ENCODE measurements around the gene MCF2L2. TPM values are rescaled to one million over a fixed set of nuclear protein-coding genes. Genes with fewer than 3 reads are reported as not detected.
"Not testable (repeated sequence)": the region's sequence is repeated elsewhere in the genome, so short reads cannot be mapped to it uniquely, and the experiment has no call there.

Gene MCF2L2, protein sequence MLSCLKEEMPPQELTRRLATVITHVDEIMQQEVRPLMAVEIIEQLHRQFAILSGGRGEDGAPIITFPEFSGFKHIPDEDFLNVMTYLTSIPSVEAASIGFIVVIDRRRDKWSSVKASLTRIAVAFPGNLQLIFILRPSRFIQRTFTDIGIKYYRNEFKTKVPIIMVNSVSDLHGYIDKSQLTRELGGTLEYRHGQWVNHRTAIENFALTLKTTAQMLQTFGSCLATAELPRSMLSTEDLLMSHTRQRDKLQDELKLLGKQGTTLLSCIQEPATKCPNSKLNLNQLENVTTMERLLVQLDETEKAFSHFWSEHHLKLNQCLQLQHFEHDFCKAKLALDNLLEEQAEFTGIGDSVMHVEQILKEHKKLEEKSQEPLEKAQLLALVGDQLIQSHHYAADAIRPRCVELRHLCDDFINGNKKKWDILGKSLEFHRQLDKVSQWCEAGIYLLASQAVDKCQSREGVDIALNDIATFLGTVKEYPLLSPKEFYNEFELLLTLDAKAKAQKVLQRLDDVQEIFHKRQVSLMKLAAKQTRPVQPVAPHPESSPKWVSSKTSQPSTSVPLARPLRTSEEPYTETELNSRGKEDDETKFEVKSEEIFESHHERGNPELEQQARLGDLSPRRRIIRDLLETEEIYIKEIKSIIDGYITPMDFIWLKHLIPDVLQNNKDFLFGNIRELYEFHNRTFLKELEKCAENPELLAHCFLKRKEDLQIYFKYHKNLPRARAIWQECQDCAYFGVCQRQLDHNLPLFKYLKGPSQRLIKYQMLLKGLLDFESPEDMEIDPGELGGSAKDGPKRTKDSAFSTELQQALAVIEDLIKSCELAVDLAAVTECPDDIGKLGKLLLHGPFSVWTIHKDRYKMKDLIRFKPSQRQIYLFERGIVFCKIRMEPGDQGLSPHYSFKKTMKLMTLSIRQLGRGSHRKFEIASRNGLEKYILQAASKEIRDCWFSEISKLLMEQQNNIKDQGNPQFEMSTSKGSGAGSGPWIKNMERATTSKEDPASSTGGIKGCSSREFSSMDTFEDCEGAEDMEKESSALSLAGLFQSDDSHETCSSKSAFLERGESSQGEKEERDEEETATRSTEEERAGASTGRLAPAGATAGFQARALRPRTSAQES
- total RNA-seq = 1.1 TPM
- long read RNA-seq, partial matches to known transcripts = 0 of 1 reads
- long read RNA-seq, other reads (novel, unspliced or antisense) = 1 of 1 reads

DNA sequence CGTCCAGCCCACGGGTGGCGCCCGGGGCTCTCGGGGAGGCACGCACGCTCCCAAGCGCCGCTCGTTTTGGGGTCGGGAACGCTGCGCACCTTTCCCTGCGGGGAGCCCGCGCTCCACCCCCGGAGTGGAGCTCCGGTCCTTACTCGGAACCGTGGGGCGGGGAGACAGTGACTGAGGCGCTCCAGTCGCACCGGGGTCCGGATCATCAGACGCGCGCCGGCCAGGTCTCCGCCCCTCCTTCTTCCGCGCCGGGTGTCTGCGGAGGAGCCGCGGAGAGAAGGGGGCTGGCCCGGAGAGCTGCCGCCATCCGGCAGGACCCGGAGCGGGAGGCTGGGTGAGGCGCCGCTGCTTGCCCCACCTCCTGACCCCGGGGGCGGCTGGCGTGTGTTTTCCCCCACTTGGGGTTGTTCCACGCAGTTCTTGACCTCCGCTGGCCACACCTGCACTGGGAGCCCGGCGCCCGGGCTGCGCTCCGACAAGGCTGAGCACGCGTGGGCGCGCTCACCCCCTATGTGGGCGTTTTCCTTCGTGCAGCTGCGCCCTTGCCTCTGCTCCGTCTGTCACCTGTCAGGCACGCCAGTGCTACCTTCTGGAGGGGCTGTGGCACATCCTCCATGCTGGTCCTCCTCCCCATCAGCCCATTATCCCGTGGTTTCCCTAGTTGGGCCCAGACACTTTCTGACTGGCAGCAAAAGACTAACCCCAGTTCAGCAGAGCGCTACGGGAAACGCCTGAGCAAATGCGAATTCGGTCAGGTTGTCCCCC, at the start of gene MCF2L2:
Gene MCF2L2 (minus strand): TSS at position 173 of the 765 bp plus-strand sequence. CDS start 642 bp downstream, outside the sequence.
- intact Hi-C loops (cut with DNase I) = no loop called here
- no peak for DNase-seq (ENCODE audit: low spot score)

DNA sequence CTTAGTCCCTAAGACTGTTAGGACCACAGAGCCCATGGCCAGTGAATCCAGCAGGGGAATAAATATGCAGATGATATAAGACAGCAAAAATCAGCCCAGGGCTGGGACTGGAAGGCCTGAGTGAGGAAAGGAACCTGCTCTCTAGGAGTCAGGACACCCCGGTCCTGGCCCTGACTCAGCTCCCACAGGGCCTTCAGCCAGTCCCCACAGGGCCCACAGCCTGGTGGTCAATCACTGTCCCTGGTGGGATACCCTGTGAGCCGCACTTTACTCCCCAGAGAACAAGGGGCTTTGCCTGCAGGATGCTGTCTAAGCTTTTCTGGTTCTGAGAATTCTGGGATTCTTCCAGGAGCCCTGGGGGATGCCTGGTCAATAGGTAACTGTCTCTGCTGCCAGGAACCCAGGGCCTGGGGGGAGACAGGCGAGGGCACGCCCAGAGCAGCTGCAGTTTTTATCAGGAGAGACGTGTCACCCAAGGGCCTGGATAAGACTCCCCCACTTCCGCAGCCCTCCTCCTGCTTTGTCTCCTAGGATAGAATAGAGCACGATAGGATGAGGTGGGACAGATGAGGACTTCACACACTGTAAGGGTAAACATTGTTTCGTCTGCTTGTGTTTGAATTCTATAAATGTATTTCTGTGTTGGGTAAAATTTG, 49.5 kb upstream of the MCF2L2 start:
- DNase-seq (ENCODE audit: low spot score) = no peak
- intact Hi-C loops (cut with DNase I) = no loop called here

GRCh38 chr3:183475764-183476162, 47.3 kb upstream of the MCF2L2 start:
- DNase-seq (ENCODE audit: low spot score); intact Hi-C loops (cut with DNase I): not testable (repeated sequence)

DNA sequence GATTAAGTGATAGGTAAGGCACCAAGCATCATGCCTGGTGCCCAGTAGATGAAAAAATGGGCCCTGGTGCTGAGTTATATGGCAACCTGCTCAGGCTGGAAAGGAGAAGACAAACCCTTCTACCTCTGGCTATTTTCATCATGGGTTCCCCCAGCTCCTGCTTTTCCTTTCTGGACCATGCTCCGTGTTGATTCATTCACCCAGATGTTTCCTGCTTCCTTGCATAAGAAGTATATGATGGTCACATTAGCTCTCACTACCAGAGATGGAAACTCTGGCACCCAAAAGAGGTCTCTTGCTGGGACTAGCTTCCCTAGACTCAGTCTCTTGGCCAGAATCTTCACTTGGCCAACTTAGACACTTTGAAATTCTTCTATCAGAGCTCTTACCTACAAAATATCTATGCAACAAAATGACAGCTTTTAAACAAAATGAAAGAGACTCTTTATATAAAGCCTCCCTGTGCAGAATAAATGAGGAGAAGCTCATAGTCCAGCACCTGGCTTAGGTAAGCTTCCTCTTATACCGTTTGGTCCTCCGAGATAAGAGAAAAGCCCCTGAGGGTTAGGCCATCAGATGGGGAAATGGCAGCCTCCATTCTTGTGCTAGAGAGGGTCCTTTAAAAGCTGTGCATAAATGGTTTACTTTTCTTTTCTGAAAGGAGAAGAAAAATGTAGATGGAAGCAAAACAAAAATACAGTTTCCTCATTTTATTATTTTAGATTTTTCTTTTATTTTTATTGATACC, 46.8 kb upstream of the MCF2L2 start:
- intact Hi-C loops (cut with DNase I) = no loop called here
- no peak for DNase-seq (ENCODE audit: low spot score)

DNA sequence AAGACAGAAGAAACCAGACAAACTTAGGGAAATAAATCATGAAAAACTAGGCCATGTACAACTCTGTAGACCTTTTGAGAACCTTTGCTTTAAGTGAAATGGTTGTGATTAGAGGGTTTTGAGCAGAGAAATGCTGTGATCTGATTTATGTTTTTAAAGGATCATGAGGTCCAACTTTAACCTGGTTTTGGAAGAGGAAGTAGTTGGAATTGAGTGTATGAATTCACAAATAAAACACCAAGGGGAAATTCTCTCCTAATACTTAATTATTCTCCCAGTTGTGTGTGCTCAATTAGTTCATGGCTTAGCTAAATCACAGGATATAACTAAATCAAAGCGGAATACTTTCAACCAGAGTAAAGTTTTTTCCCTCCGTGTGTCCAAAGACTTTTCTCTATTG, 45.5 kb upstream of the MCF2L2 start:
- no peak for DNase-seq (ENCODE audit: low spot score)
- intact Hi-C loops (cut with DNase I) = no loop called here

- no peak for DNase-seq (ENCODE audit: low spot score)
- intact Hi-C loops (cut with DNase I) = no loop called here
Measured at GRCh38 chr3:183472155-183472554, 43.7 kb upstream of the MCF2L2 start.

GRCh38 chr3:183468424-183468823, 40.0 kb upstream of the MCF2L2 start:
- intact Hi-C loops (cut with DNase I) = loop anchor here (2.0 to 5.0 kb wide), 2 partner anchors 94 to 298 kb away; no protein-coding TSS in a partner anchor
- no peak for DNase-seq (ENCODE audit: low spot score)

- no peak for DNase-seq (ENCODE audit: low spot score)
- intact Hi-C loops (cut with DNase I) = loop anchor here (5.0 kb wide), 1 partner anchor 96 kb away; no protein-coding TSS in a partner anchor
Measured at GRCh38 chr3:183466575-183466974, 38.2 kb upstream of the MCF2L2 start.

DNA sequence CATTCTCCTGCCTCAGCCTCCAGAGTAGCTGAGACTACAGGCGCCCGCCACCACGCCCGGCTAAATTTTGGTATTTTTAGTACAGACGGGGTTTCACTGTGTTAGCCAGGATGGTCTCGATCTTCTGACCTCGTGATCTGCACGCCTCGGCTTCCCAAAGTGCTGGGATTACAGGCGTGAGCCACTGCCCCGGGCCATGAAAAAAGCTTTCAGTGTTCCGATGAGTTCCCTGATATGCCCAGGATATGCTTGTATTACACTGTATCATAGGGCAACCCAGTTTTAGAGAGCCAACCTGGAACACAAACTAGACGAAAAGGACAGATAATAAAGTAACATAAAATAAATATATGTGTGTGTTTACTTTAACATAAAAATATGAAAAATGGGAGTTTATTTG, 37.3 kb upstream of the MCF2L2 start:
- DNase-seq (ENCODE audit: low spot score) = not testable (repeated sequence)
- intact Hi-C loops (cut with DNase I) = loop anchor here (5.0 kb wide), 1 partner anchor 97 kb away; no protein-coding TSS in a partner anchor

- intact Hi-C loops (cut with DNase I) = no loop called here
- no peak for DNase-seq (ENCODE audit: low spot score)
Measured at GRCh38 chr3:183464480-183464879, 36.1 kb upstream of the MCF2L2 start.

DNA sequence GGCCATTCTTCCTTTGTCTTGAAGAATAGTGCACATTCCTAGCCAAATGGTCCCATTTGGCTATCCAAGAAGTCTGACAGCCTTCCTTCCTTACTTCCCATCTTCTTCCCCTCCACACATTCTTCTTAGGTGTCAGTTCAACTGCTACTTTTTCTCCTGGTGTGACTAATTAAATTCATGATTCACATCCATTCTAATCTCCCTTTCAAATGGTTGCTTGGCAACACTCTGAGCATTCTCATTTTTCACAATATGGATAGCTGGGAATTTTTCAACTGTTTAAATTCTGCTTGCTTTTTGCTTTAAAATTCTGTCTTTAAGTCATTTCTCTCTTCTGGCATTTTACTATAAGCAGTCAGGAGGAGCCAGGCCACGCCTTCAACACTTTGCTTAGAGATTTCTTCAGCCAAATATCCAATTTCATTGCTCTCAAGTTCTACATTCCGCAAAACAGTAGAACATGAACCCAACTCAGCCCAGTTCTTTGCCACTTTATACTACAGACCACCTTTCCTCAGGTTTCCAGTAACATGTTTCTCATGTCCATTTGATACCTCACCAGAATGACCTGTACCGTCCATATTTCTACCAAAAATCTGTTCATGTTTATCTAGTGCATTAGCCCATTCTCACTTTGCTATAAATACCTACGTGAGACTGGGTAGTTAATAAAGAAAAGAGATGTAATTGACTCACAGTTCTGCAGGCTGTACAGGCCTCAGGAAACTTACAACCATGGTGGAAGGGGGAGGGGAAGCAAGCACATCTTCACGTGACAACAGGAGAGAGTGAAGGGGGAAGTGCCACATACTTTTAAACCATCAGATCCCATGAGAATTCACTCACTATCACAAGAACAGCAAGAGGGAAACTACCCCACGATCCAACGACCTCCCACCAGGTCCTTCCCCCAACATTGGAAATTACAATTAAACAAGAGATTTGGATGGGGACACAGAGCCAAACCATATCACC, 31.9 kb upstream of the MCF2L2 start:
- intact Hi-C loops (cut with DNase I) = no loop called here
- no peak for DNase-seq (ENCODE audit: low spot score)

- intact Hi-C loops (cut with DNase I) = no loop called here
- no peak for DNase-seq (ENCODE audit: low spot score)
Measured at GRCh38 chr3:183455089-183455488, 26.7 kb upstream of the MCF2L2 start.

- no peak for DNase-seq (ENCODE audit: low spot score)
- intact Hi-C loops (cut with DNase I) = no loop called here
Measured at GRCh38 chr3:183454064-183454463, 25.6 kb upstream of the MCF2L2 start.

- intact Hi-C loops (cut with DNase I) = no loop called here
- DNase-seq (ENCODE audit: low spot score) = no peak
Measured at GRCh38 chr3:183449791-183450190, 21.4 kb upstream of the MCF2L2 start.

- intact Hi-C loops (cut with DNase I) = no loop called here
- no peak for DNase-seq (ENCODE audit: low spot score)
Measured at GRCh38 chr3:183449391-183449790, 21.0 kb upstream of the MCF2L2 start.

DNA sequence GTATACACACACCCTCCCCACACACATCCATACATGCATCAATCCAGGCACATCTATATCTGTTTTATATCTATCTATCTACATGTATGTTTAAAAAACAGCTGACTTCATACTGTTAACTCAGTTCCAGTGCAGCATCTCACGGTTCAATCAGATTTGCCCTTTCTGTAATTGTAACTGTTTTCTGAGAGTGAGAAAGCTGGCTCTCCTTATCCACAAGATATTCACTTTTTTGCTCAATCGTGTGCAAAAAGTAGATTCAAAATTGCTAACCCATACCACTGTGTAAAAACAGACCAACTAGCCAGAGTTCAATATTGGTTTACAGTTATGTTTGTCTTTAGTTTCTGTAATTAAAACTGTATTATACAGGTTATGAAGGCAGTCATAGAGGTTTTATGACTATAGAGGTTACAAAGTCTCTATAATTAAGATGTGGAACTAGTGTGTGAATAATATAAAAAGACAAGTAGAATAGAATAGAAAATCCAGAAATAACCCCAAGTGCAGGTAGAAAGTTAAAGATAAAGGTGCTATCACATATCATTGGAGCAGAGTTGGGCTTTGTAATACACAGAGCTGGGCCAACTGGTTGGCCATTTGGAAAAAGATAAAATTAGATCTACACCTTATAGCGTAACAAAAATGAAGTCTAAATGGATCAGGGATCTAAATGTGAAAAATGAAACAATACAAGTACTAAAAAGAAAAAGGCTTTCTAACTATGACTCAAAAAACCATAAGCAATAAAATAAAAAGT, 20.1 kb upstream of the MCF2L2 start:
- intact Hi-C loops (cut with DNase I) = no loop called here
- DNase-seq (ENCODE audit: low spot score) = no peak

Measured in cardiac septum (tissue), 1 donor.